Stimulated activated CD4-positive, alpha-beta T cell treated with anti-CD3 and anti-CD28 coated beads, Interleukin-4, amount 100 ng/mL, for 4 hours (primary cell): ENCODE data around the gene APAF1.
"Not testable (repeated sequence)": the region's sequence is repeated elsewhere in the genome, so short reads cannot be mapped to it uniquely, and the experiment has no call there.

Source experiments
- DNase-seq, 2 experiments: peaks; one replicate each; pipeline ENCODE4 v3.0.0-alpha.2; 2020

APAF1 gene

GRCh38 chr12:98644712-98645571 lies at the start of gene APAF1, which contains the start of gene IKBIP:
TSS of gene APAF1 (plus strand) at chr12:98645290. CDS start at chr12:98648360, 3,070 bp downstream.
TSS of gene IKBIP (minus strand) at chr12:98644788. CDS start at chr12:98644701, 87 bp downstream.
- peak; percentile 94 to 97 for DNase-seq

- DNase-seq, result not testable (repeated sequence)
Observed at GRCh38 chr12:98597313-98597712, 47.8 kb upstream of the APAF1 start.

- DNase-seq, result no peak
Observed at GRCh38 chr12:98601924-98602323, 43.2 kb upstream of the APAF1 start.

GRCh38 chr12:98606359-98606988 lies 38.6 kb upstream of the APAF1 start:
- DNase-seq, result no peak

GRCh38 chr12:98610596-98610995 lies 34.5 kb upstream of the APAF1 start:
- DNase-seq, result no peak

GRCh38 chr12:98612696-98613334 lies 32.3 kb upstream of the APAF1 start:
- no peak for DNase-seq

GRCh38 chr12:98618952-98619351 lies 26.1 kb upstream of the APAF1 start:
- no peak for DNase-seq

GRCh38 chr12:98635657-98636323 lies 9.3 kb upstream of the APAF1 start:
- no peak for DNase-seq

GRCh38 chr12:98637068-98637467 lies 8.0 kb upstream of the APAF1 start:
- no peak for DNase-seq

- DNase-seq, result no peak
Observed at GRCh38 chr12:98638009-98638408, 7.1 kb upstream of the APAF1 start.

GRCh38 chr12:98639491-98639890 lies 5.6 kb upstream of the APAF1 start:
- DNase-seq, result no peak

- DNase-seq, result not testable (repeated sequence)
Observed at GRCh38 chr12:98642801-98643200, 2.3 kb upstream of the APAF1 start.

GRCh38 chr12:98644433-98644711 lies 718 bp upstream of the APAF1 start:
- DNase-seq, result no peak

- DNase-seq, result no peak
Observed at GRCh38 chr12:98645572-98646067, 530 bp downstream of the APAF1 start.

- DNase-seq, result no peak
Observed at GRCh38 chr12:98646294-98647090, 1.4 kb downstream of the APAF1 start.

- no peak for DNase-seq
Observed at GRCh38 chr12:98651328-98651727, 6.2 kb downstream of the APAF1 start.

GRCh38 chr12:98653866-98654493 lies 8.9 kb downstream of the APAF1 start:
- no peak for DNase-seq

GRCh38 chr12:98656289-98657101 lies 11.4 kb downstream of the APAF1 start:
- no peak for DNase-seq

GRCh38 chr12:98660521-98660920 lies 15.4 kb downstream of the APAF1 start:
- DNase-seq, result no peak

- DNase-seq, result no peak
Observed at GRCh38 chr12:98669751-98670150, 24.7 kb downstream of the APAF1 start.

GRCh38 chr12:98671459-98671858 lies 26.4 kb downstream of the APAF1 start:
- no peak for DNase-seq
